Activated naive CD4-positive, alpha-beta T cell treated with anti-CD3 and anti-CD28 coated beads, Interleukin-2, amount 50 U/mL, for 72 hours (primary cell): ENCODE measurements around the gene DIP2B. TPM values are rescaled to one million over a fixed set of nuclear protein-coding genes. Genes with fewer than 3 reads are reported as not detected.

ENCODE experiments used
- ATAC-seq, 2 donors: fragments of 150-1000 bp; cut with Tn5 transposase; 2 replicates each; pipeline ENCODE4 v1.10.0; 2021; ENCODE audit warnings: mild to moderate bottlenecking in 2 of 2, moderate library complexity in 2 of 2
- DNase-seq, 2 donors: peaks; one replicate each; pipeline ENCODE4 v3.0.0; 2021 to 2022; ENCODE audit warnings: low spot score in 2 of 2
- H3K27ac Mint-ChIP-seq, 2 donors: one replicate each; pipeline ENCODE4 v1.8.0; 2022; ENCODE audit warnings: mild to moderate bottlenecking in 2 of 2, mixed read lengths in 2 of 2
- H3K36me3 Mint-ChIP-seq, 2 donors: one replicate each; pipeline ENCODE4 v1.8.0; 2022; ENCODE audit warnings: mixed read lengths in 2 of 2
- H3K9me3 Mint-ChIP-seq, 2 donors: one replicate each; pipeline ENCODE4 v1.8.0; 2022; ENCODE audit warnings: mixed read lengths in 2 of 2
- total RNA-seq, 2 donors: library from RNA; stranded (reverse); gene quantifications; one replicate each; pipeline ENCODE4 v1.2.3, GENCODE V29; 2022

Gene DIP2B
- total RNA-seq, 2 donors from 2014 or later, result 33.8 to 39.9 TPM

DNA sequence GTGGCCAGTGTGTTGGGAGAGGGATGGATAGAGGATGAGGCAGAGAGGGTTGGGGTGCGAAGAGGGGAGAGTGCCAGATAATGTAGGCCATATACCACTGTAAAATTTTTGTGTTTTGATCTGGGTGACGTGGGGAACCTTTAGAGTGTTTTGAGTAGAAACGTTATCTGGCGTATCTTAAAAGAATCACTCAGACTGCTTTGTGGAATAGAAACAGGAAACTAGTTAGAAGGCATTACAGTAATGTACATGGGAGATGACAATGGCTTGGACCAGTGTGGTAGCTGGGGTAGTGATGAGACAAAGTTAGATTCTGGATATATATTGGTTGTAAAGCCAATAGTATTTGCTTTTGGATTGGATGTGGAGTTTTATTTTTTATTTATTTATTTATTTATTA lies 279.7 kb downstream of the DIP2B start:
- DNase-seq (no peak), ATAC-seq (peak; percentile 41 to 56)
- Mint-ChIP-seq H3K9me3 (no peaks in the 10 kb centered on the region), H3K36me3 (peaks cover 0 to 25% of the 10 kb centered on the region in 2 donors), H3K27ac (no peak overlapping the region)

- H3K27ac Mint-ChIP-seq, result no peak overlapping the region
These were observed 280.7 kb downstream of the DIP2B start for GRCh38 chr12:50785406-50786001.

GRCh38 chr12:50786498-50787231 lies 281.9 kb downstream of the DIP2B start:
- H3K27ac Mint-ChIP-seq, result peak overlapping the region in 1 of 2 donors; percentile 56
- ATAC-seq, result no peak
- no peak for DNase-seq
- H3K9me3 Mint-ChIP-seq, result no peaks in the 10 kb centered on the region
- peaks cover 0 to 38% of the 10 kb centered on the region in 2 donors for H3K36me3 Mint-ChIP-seq

More at GRCh38 chr12:50785406-50786001, 280.7 kb downstream of the DIP2B start:
- DNase-seq, result no peak
- Mint-ChIP-seq H3K9me3 (no peaks in the 10 kb centered on the region), H3K36me3 (peaks cover 0 to 28% of the 10 kb centered on the region in 2 donors)
- no peak for ATAC-seq

DNA sequence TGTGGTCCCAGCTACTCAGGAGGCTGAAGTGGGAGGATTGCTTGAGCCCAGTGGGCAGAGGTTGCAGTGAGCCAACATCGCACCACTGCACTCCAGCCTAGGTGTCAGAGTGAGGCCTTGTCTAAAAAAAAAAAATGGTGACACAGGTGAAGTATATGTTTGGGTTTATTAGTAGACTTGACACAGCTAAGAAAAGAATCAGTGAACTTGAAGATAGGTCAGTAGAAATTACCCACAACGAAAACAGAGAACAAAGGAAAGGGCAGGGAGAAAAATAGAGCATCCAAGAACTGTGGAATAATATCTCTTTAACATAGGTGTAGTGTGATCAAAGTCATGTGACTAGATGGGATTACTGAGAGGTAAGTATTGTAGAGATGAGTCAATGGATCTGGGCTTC lies 282.8 kb downstream of the DIP2B start:
- no peak for DNase-seq
- ATAC-seq, result no peak
- Mint-ChIP-seq H3K36me3 (peaks cover 0 to 34% of the 10 kb centered on the region in 2 donors), H3K9me3 (no peaks in the 10 kb centered on the region), H3K27ac (no peak overlapping the region)

- no peak for DNase-seq
- Mint-ChIP-seq H3K36me3 (peaks cover 0 to 34% of the 10 kb centered on the region in 2 donors), H3K27ac (no peak overlapping the region), H3K9me3 (no peaks in the 10 kb centered on the region)
- ATAC-seq, result no peak
These were observed 283.8 kb downstream of the DIP2B start for GRCh38 chr12:50788561-50788960.

- DNase-seq (no peak), ATAC-seq (no peak)
- Mint-ChIP-seq H3K36me3 (peaks cover 0 to 34% of the 10 kb centered on the region in 2 donors), H3K27ac (no peak overlapping the region), H3K9me3 (no peaks in the 10 kb centered on the region)
These were observed 285.3 kb downstream of the DIP2B start for GRCh38 chr12:50790081-50790480.

Other genes starting within 250 kb of the DIP2B start
- gene LIMA1, start 221.5 kb upstream of the DIP2B start, total RNA-seq, result 10 to 100 TPM; 36.2 to 45.6 TPM
- under 1 TPM in 1 of 2 donors, not detected in 1; 0.02 TPM for gene FAM186A, start 108.4 kb upstream of the DIP2B start, total RNA-seq
- gene LARP4, start 104.1 kb upstream of the DIP2B start, total RNA-seq, result 10 to 100 TPM; 52.3 to 58.9 TPM